NCI-H1048 (cell line): ENCODE measurements around the gene PTPRJ.

Experiments
- DNase-seq: peaks from one replicate; lab custom pipeline; 2025; lab: John Stamatoyannopoulos, UW

PTPRJ gene

GRCh38 chr11:47995360-47995769 is 15.0 kb downstream of the PTPRJ start:
- no peak for DNase-seq

DNA sequence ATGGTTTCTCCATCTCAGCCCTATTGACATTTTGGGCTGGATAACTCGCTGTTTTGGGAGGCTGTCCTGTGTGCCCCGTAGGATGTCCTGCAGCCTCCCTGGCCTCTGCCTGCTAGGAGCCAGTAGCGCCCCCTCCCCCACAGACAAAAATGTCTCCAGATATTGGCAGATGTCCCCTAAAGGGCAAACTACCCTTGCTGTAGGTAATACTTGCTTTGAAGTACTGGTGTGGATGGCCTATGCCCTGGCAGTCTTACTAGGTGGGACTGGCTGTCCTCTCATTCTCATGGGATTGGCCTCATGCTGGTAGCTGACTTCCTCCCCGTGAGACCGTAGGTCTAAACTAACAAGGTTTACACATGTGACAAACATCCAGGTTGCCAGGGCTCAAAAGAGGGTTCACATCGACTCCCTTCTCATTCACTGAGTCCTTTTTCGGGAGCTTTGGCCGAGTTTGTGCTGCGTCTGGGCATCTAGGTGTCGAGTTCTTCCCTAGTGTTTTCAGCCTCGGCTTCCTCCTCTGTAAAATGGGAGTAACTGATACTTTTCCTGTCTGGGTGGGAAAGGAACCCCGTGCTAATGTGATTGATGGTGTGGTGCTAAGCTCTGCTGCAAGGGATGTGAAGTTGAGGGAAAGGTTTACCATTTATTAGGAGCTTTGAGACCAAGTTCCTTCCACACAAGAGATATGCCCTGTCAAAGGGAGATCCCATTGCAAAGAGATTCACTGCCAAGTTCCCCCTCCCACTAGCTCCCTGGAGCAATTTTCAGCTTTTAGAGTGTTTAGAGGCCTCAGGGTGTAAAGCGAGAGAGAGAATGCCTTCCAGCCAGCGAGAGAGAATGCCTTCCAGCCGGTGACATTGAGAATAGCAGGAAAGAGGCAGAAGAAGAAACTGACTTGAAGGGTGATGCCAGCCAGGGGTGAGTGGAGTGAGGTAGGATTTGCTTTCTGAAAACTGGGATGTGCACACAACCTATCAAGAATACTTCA is 17.0 kb downstream of the PTPRJ start:
- DNase-seq, result no peak

DNA sequence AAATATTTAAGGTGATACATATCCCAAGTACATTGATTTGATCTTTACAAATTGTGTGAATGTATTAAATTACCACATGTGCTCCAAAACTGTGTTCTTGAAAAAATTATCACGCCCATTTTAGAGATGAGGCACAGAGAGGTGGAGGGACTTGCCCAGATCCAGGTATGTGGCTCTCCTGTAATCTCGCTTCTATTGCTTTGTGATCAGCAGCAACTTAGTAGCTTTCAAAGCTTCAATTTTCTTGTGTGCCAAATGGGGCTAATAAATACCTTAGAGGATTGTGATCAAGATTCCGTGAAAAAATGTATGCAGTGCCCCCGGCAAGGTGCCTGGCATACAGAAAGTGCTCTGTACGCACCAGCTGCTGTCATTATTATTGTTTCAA is 18.0 kb downstream of the PTPRJ start:
- DNase-seq, result no peak

- no peak for DNase-seq
Observed at GRCh38 chr11:47998733-47999359, 18.5 kb downstream of the PTPRJ start.

- no peak for DNase-seq
Observed at GRCh38 chr11:48000432-48000831, 20.1 kb downstream of the PTPRJ start.

DNA sequence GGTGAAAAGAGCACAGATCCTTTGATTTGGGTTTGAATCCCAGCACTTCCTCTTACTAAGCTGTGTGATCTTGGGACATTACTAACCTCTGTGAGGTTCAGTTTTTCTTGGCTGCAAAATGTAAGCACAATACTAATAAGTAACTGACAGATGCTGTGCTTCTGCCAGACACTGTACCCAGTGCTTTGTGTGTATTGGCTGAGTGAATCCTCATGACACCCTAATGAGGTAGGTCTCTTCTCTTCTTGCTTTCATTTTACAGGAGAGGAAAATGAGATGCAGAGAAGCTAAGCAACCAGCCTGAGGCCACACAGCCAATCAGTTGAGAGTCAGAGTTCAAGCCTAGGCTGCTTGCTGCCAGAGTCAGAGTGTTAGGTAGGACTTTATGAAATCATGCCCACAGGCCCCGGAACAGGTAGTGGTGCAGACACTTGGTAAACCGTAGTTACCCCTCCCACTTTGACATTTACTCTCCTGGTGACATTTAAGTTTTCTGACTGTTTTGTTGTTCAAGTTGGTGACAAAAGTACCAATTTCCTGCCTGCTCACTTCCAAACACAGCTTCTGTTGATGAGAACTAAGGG is 21.2 kb downstream of the PTPRJ start:
- DNase-seq, result no peak

DNA sequence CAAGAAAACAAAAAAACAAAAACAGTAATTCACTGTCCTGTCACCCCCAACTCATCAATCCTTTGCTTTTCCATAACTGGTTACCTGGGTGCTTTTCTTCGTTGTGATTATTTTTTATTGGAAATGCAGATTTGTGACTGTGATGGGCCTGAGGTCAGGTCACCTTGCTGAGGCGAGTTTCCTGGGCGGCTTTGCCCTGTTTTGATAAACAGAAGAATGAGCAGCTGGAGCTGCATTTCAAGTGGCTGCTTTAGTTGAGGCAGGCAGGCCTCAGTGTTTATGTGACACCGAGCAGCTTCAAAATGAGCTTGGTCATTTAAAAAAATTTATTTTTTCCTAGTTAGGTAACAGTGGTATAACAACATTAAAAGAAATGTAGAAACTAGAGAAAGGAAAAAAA is 22.2 kb downstream of the PTPRJ start:
- DNase-seq, result no peak

- no peak for DNase-seq
Observed at GRCh38 chr11:48003926-48004325, 23.6 kb downstream of the PTPRJ start.

GRCh38 chr11:48004456-48004855 is 24.1 kb downstream of the PTPRJ start:
- no peak for DNase-seq

- DNase-seq, result no peak
Observed at GRCh38 chr11:48005136-48005535, 24.8 kb downstream of the PTPRJ start.

- DNase-seq, result no peak
Observed at GRCh38 chr11:48005831-48006270, 25.5 kb downstream of the PTPRJ start.

DNA sequence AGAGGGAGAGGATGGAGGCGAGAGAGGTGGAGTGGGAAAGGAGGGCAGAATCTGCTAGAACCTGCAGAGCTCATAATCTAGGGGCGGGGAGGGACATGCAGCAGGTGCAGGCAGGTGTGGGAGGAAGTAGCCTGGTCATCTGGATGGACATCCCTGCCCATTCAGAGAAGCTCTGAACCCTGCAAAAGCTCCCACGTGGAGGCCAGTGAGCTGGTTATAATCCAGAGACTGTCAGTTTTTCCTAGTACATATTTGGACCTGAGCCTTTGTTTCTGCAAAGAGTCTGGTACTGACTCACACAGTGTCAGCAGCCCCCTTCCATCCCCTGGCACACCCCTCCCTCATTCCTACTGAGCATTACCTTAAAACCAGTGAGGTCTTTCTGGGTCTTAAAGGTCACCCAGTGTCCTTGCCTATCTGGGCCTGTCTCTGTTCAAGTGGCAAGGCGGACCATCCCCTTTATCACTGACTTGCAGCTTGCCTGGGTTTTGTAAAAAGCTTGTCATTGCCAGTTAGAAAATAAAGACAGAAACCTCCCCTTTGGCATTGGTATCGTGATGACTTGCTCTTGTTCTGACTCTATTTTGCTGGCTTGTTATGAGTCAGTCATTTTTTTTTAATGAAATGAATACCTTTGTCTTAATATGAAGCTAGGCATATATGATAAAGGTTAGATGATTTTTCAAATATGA is 26.1 kb downstream of the PTPRJ start:
- DNase-seq, result no peak

- no peak for DNase-seq
Observed at GRCh38 chr11:48007677-48008076, 27.3 kb downstream of the PTPRJ start.

GRCh38 chr11:48008951-48009270 is 28.6 kb downstream of the PTPRJ start:
- no peak for DNase-seq

GRCh38 chr11:48011102-48011797 is 30.9 kb downstream of the PTPRJ start:
- DNase-seq, result no peak

GRCh38 chr11:48011798-48012391 is 31.5 kb downstream of the PTPRJ start:
- DNase-seq, result no peak

- DNase-seq, result no peak
Observed at GRCh38 chr11:48013269-48013901, 33.0 kb downstream of the PTPRJ start.

- DNase-seq, result no peak
Observed at GRCh38 chr11:48014917-48015316, 34.6 kb downstream of the PTPRJ start.

DNA sequence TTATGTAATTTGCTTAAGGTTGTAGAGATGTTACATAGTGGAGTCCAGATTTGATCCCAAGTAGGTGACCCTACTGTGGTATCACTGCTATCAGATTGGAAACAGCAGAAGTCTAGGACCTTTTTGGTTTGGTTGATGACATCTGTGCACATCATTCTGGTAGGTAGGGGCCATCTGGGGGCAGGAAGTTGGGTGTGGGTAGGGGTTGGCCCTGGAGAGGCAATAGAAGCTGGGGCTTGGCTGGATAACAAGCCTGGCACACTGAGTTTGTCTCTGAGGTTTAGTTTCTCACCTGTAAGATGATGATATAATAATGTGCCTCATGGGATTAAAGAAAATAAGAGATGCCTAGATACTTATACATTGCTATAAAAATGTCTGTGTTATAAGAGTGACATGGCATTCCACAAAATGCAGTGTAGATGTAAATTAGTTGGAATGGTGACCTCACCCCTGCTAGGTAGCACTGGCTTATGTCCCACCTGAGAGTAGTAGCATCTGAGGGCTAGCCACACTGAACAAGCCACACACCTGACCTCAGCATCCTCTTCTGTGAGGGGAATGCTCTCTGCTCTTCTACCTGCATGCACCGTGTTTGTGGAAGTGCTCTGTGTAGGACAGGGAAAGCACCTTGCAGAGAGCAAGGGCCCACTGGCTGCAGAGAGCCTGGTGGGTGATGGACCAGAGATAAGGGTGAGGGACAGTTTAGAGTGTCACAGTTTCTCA is 36.9 kb downstream of the PTPRJ start:
- no peak for DNase-seq

DNA sequence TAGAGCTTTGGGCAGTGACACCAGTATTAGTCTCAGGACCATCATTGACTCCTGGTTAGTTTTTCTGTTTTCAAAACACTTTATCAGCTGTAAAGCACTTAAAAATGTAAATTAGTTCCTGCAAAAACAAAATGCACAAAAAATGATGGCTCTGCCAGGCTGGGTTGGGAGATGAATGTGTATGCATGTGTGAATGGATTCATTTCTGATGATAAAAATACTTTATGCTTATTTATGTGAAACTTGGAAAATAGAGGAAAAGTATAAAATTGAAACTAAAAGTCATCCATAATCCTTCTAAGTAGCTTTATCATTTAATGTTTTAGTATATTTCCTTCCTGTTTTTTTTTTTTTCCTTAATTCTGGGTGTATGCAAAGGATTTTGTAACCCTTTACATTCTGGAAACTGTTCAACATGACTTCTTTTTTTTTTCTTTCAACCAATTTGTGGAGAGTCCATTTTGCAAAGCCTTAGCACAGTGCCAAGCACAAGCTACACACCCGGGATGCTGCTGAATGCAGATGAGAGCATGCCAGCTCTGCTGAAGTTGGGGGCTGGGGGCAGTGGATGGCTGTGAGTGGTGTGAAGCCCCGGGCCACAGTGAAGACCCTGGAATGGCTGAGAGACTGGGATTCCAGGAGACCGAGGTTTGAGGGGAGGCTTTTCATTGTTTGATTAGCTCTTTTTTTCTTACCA is 37.6 kb downstream of the PTPRJ start:
- no peak for DNase-seq
